GM23248 (cell line): ENCODE results near the gene POLD3.

ENCODE experiments used
- EZH2 ChIP-seq: fragments of 200-600 bp; sonication (generic); IDR thresholded peaks from 2 replicates; pipeline ENCODE4 v1.6.1; 2018; ENCODE audit warnings: antibody characterized with exemption, mild to moderate bottlenecking; ENCODE audit not compliant: insufficient read depth, poor library complexity, severe bottlenecking
- EZH2phosphoT487 ChIP-seq: fragments of 200-600 bp; sonication (generic); IDR thresholded peaks from 2 replicates; pipeline ENCODE4 v1.6.1; 2018; ENCODE audit warnings: antibody characterized with exemption, moderate library complexity, mild to moderate bottlenecking, low read depth; ENCODE audit not compliant: insufficient read depth

DNA sequence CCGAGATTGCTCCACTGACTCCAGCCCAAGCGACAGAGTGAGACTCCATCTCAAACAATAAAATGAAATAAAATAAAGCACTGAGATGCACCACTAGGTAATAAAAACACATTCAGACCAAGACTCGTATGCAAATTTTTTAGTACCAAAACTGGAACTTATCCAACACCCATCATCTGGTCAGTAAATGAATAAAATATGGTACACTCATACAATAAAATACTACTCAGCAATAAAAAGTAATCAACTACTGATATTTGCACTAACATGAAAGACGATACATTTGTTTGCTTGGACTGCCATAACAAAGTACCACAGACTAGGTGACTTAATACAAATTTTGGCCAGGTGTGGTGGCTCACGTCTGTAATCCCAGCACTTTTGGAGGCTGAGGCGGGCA lies 17.8 kb upstream of the POLD3 start:
- TF ChIP-seq EZH2 = no peak
- no peak for TF ChIP-seq EZH2phosphoT487
